Right lobe of liver (tissue), 4 donors: ENCODE results near the gene ALPI.

Source experiments
- CTCF ChIP-seq, 4 donors: fragments of 200-600 bp in 3 of 4; fragments of 450-650 bp in 1 of 4; IDR thresholded peaks; one replicate each; pipeline versions ENCODE4 v1.5.1 to v1.8.0; 2016 to 2022; ENCODE audit warnings: antibody characterized with exemption in 4 of 4, mild to moderate bottlenecking in 2 of 4
- POLR2A ChIP-seq: fragments of 450-650 bp; IDR thresholded peaks from one replicate; pipeline ENCODE4 v1.6.1; 2017; ENCODE audit warnings: antibody characterized with exemption, mild to moderate bottlenecking
- donor health status: DM: no; HTN: no; CAD: no.
- donor health status: DM: no; HTN: no; CAD: no.
- donor health status: DM: no; HTN: yes; CAD: no.

GRCh38 chr2:232465061-232465460, 9.1 kb downstream of the ALPI start:
- no peak for TF ChIP-seq CTCF (IDR thresholded peaks at IDR 0.05)
- no peak for TF ChIP-seq POLR2A
